Measurements from ENCODE around the gene FAM110A.
"Not testable (repeated sequence)": the region's sequence is repeated elsewhere in the genome, so short reads cannot be mapped to it uniquely, and the experiment has no call there.

The FAM110A gene

GRCh38 chr20:833450-834150, at the start of gene FAM110A:
Gene FAM110A, plus strand, starts transcription at chr20:833715. Its CDS starts 11,090 bp downstream, at chr20:844805.
- DNase-seq = peak; percentile 90 to 91 (median 90)

- no peak for DNase-seq
Measured at GRCh38 chr20:787825-788224, 45.7 kb upstream of the FAM110A start.

GRCh38 chr20:791056-791455, 42.5 kb upstream of the FAM110A start:
- DNase-seq = no peak

- DNase-seq = no peak
Measured at GRCh38 chr20:792248-792647, 41.3 kb upstream of the FAM110A start.

- no peak for DNase-seq
Measured at GRCh38 chr20:796921-797320, 36.6 kb upstream of the FAM110A start.

- DNase-seq = not testable (repeated sequence)
Measured at GRCh38 chr20:798746-799145, 34.8 kb upstream of the FAM110A start.

- DNase-seq = not testable (repeated sequence)
Measured at GRCh38 chr20:800026-800425, 33.5 kb upstream of the FAM110A start.

- no peak for DNase-seq
Measured at GRCh38 chr20:801678-802077, 31.8 kb upstream of the FAM110A start.

- no peak for DNase-seq
Measured at GRCh38 chr20:805713-806112, 27.8 kb upstream of the FAM110A start.

- not testable (repeated sequence) for DNase-seq
Measured at GRCh38 chr20:811776-812434, 21.6 kb upstream of the FAM110A start.

GRCh38 chr20:812435-812814, 21.1 kb upstream of the FAM110A start:
- not testable (repeated sequence) for DNase-seq

- DNase-seq = no peak
Measured at GRCh38 chr20:813390-813789, 20.1 kb upstream of the FAM110A start.

GRCh38 chr20:815226-815625, 18.3 kb upstream of the FAM110A start:
- no peak for DNase-seq

GRCh38 chr20:815914-816606, 17.5 kb upstream of the FAM110A start:
- DNase-seq = peak; percentile 15 to 47 (median 30)

GRCh38 chr20:818001-818664, 15.4 kb upstream of the FAM110A start:
- no peak for DNase-seq

GRCh38 chr20:819680-820322, 13.7 kb upstream of the FAM110A start:
- no peak for DNase-seq

- no peak for DNase-seq
Measured at GRCh38 chr20:820323-820953, 13.1 kb upstream of the FAM110A start.

- no peak for DNase-seq
Measured at GRCh38 chr20:821046-821730, 12.3 kb upstream of the FAM110A start.

GRCh38 chr20:821731-822065, 11.8 kb upstream of the FAM110A start:
- no peak for DNase-seq

GRCh38 chr20:822651-823573, 10.6 kb upstream of the FAM110A start:
- no peak for DNase-seq

GRCh38 chr20:823574-823902, 10.0 kb upstream of the FAM110A start:
- DNase-seq = no peak
